HG03139 (cell line): ENCODE measurements around the gene RNF144A.
"Not testable (repeated sequence)": the region's sequence is repeated elsewhere in the genome, so short reads cannot be mapped to it uniquely, and the experiment has no call there.

Experiments used
- ATAC-seq: cut with Tn5 transposase; IDR thresholded peaks from one replicate; pipeline ENCODE4 v1.9.1; 2021; ENCODE audit not compliant: unreplicated experiment

The RNF144A gene

GRCh38 chr2:6995391-6996097 lies 78.3 kb downstream of the RNF144A start:
- no peak for ATAC-seq

- ATAC-seq: peak; percentile 79
These were observed 82.1 kb downstream of the RNF144A start for GRCh38 chr2:6999211-6999877.

DNA sequence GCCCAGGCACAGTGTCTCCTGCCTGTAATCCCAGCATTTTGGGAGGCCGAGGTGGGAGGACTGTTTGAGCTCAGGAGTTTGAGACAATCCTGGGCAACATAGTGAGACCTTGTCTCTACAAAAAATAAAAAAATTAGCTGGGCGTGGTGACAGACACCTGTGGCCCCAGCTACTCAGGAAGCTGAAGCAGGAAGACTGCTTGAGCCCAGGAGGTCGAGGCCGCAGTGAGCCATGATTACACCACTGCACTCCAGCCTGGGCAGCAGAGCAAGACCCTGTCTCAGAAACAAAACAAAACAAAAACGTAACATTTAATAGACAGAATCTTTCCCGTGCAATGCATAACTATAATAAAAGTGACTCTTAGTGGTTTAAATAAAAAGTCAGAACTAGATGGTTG lies 84.2 kb downstream of the RNF144A start:
- ATAC-seq: not testable (repeated sequence)

GRCh38 chr2:7003895-7004294 lies 86.7 kb downstream of the RNF144A start:
- ATAC-seq: no peak

- ATAC-seq: no peak
These were observed 87.4 kb downstream of the RNF144A start for GRCh38 chr2:7004636-7005035.

DNA sequence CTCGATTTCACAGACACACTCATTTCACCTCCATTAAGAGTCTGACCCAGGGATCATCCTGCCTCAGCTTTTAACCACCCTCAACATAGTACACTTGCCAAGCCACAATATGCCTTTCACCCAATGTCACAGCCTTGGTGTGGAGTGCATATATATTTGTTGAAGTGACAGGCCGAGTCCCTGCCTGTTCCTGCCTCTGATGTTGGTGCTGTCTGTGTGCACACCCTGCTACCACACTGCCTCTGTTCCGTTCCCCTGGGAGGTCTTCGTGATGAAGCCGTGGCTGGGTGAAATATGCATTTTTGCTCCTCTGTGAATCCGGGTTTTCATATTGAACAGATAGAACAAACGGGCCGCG lies 90.3 kb downstream of the RNF144A start:
- peak; percentile 37 for ATAC-seq

- ATAC-seq: peak; percentile 65
These were observed 90.9 kb downstream of the RNF144A start for GRCh38 chr2:7007846-7008741.

GRCh38 chr2:7009207-7009911 lies 92.1 kb downstream of the RNF144A start:
- ATAC-seq: no peak

GRCh38 chr2:7010391-7011054 lies 93.3 kb downstream of the RNF144A start:
- no peak for ATAC-seq

GRCh38 chr2:7011356-7012083 lies 94.3 kb downstream of the RNF144A start:
- ATAC-seq: no peak

- no peak for ATAC-seq
These were observed 95.0 kb downstream of the RNF144A start for GRCh38 chr2:7012141-7012764.

GRCh38 chr2:7013471-7014160 lies 96.4 kb downstream of the RNF144A start:
- ATAC-seq: no peak

DNA sequence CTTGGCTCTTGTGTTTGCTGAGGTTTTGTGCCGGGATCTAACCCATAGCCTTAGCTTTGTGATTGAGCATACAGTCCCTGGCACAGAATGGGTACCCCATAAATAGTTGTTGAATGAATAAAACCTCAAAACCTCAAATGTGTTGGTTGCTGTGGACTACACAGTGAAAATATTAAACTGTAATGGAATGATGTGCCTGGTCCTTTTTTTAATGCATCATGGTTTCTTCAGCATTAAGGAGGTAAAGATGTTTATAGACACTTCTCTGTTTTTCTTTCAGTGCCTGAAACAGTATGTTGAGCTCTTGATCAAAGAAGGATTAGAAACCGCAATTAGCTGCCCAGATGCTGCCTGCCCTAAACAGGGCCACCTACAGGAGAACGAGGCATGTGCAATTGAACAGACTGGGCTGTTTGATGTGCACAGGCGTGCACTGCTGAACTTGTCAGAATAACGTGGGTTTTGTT lies 97.0 kb downstream of the RNF144A start:
- peak; percentile 60 for ATAC-seq

DNA sequence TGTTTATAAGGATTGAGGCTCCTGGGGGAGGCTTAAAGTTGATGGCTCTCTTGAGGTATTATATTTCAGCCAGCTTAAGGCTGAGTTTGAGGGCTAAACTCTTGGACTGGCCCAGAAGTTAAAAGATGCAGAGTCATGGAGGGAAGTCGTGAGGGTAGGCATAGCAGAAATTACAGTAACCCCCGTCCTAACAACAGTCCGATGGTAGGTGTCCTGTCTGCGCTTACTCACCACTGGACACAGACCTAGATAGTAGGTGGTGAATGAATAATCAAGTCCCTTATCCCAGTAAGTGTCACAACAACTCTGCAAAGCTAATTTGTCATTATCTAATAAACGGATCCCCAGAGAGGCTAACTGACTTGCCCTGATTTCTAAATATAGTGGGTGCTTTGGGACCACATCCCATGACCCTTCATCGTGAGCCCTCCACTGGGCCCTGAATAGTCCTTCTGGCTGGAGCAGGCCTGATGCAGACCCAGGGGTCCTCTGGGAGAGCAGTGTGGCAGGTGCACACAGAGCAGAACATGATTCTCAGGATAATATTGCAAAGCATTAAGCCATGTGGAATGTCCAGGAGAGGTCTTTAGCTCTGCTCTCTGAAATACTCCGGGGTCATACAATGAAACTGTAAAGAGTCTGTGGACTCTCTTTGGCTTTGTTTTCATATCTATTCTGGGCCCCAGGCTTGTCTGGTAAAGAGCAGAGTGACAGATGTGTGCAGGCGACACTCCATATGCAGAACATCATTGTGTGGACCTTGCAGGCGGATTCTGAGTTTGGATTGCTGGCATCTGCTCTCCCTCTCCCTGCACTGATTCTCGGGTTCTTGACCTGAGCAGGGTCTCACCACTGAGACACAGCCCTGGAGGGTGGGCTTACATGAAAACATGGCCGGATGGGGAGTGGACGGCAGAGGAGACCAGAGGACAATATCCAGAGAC lies 98.1 kb downstream of the RNF144A start:
- ATAC-seq: no peak

GRCh38 chr2:7016148-7016547 lies 98.9 kb downstream of the RNF144A start:
- ATAC-seq: no peak

GRCh38 chr2:7016601-7017211 lies 99.5 kb downstream of the RNF144A start:
- no peak for ATAC-seq

GRCh38 chr2:7017671-7018281 lies 100.6 kb downstream of the RNF144A start:
- no peak for ATAC-seq
